ENCODE data around the gene LAMB1.

The LAMB1 gene

GRCh38 chr7:108012499-108013430, 9.8 kb upstream of the LAMB1 start:
- H3K36me3 ChIP-seq (replicated peaks; ENCODE audit: low read depth, low read length), result no peaks in the 10 kb centered on the region
- H3K9ac ChIP-seq (ENCODE audit: low read length), result no peak overlapping the region
- no peak overlapping the region for H2AFZ ChIP-seq (ENCODE audit: low read depth, low read length)
- H3K79me2 ChIP-seq (ENCODE audit: low read length), result no peaks in the 10 kb centered on the region
- H3K9me3 ChIP-seq (ENCODE audit: insufficient read depth, low read length), result no peaks in the 10 kb centered on the region
- no peak for TF ChIP-seq EZH2phosphoT487 (IDR thresholded peaks at IDR 0.05; ENCODE audit: low read depth)
- no peak for TF ChIP-seq CTCF (IDR thresholded peaks at IDR 0.05; ENCODE audit: low read depth, low read length)
- no peaks in the 10 kb centered on the region for H3K27me3 ChIP-seq (ENCODE audit: low read depth, low read length)
- no peaks in the 10 kb centered on the region for H4K20me1 ChIP-seq (ENCODE audit: insufficient read depth, low read length)
- H3K4me1 ChIP-seq (ENCODE audit: low read length), result peaks cover 14% of the 10 kb centered on the region
- no peak overlapping the region for H3K4me2 ChIP-seq (ENCODE audit: low read length)
- no peak overlapping the region for H3K27ac ChIP-seq (ENCODE audit: low read length)
- no peak overlapping the region for H3K4me3 ChIP-seq (ENCODE audit: low read length)

- peaks cover 14% of the 10 kb centered on the region for H3K4me1 ChIP-seq (ENCODE audit: low read length)
- H3K27me3 ChIP-seq (ENCODE audit: low read depth, low read length), result no peaks in the 10 kb centered on the region
- no peaks in the 10 kb centered on the region for H3K36me3 ChIP-seq (replicated peaks; ENCODE audit: low read depth, low read length)
- TF ChIP-seq EZH2phosphoT487 (IDR thresholded peaks at IDR 0.05; ENCODE audit: low read depth), result no peak
- TF ChIP-seq CTCF (IDR thresholded peaks at IDR 0.05; ENCODE audit: low read depth, low read length), result no peak
- 0 out of 2 replicates have a peak overlapping the region, but pooled peaks have one; percentile 14 for H2AFZ ChIP-seq (ENCODE audit: low read depth, low read length)
- no peak overlapping the region for H3K27ac ChIP-seq (ENCODE audit: low read length)
- peak overlapping the region; percentile 44 for H3K4me2 ChIP-seq (ENCODE audit: low read length)
- no peaks in the 10 kb centered on the region for H3K9me3 ChIP-seq (ENCODE audit: insufficient read depth, low read length)
- no peaks in the 10 kb centered on the region for H3K79me2 ChIP-seq (ENCODE audit: low read length)
- no peak overlapping the region for H3K9ac ChIP-seq (ENCODE audit: low read length)
- H3K4me3 ChIP-seq (ENCODE audit: low read length), result no peak overlapping the region
- H4K20me1 ChIP-seq (ENCODE audit: insufficient read depth, low read length), result no peaks in the 10 kb centered on the region
These were observed 7.4 kb upstream of the LAMB1 start for GRCh38 chr7:108010377-108010776.

- no peaks in the 10 kb centered on the region for H4K20me1 ChIP-seq (ENCODE audit: insufficient read depth, low read length)
- TF ChIP-seq EZH2phosphoT487 (IDR thresholded peaks at IDR 0.05; ENCODE audit: low read depth) (no peak), CTCF (IDR thresholded peaks at IDR 0.05; ENCODE audit: low read depth, low read length) (no peak)
- H3K4me3 ChIP-seq (ENCODE audit: low read length), result no peak overlapping the region
- H3K4me2 ChIP-seq (ENCODE audit: low read length), result peak overlapping the region; percentile 44; the same call in 1 of the 2 replicates
- no peak overlapping the region for H2AFZ ChIP-seq (ENCODE audit: low read depth, low read length)
- no peaks in the 10 kb centered on the region for H3K79me2 ChIP-seq (ENCODE audit: low read length)
- peaks cover 14% of the 10 kb centered on the region for H3K4me1 ChIP-seq (ENCODE audit: low read length)
- H3K27ac ChIP-seq (ENCODE audit: low read length), result no peak overlapping the region
- H3K36me3 ChIP-seq (replicated peaks; ENCODE audit: low read depth, low read length), result no peaks in the 10 kb centered on the region
- H3K9me3 ChIP-seq (ENCODE audit: insufficient read depth, low read length), result no peaks in the 10 kb centered on the region
- no peak overlapping the region for H3K9ac ChIP-seq (ENCODE audit: low read length)
- H3K27me3 ChIP-seq (ENCODE audit: low read depth, low read length), result no peaks in the 10 kb centered on the region
These were observed 6.9 kb upstream of the LAMB1 start for GRCh38 chr7:108009873-108010272.

GRCh38 chr7:108008827-108009226, 5.9 kb upstream of the LAMB1 start:
- Histone ChIP-seq H3K9me3 (ENCODE audit: insufficient read depth, low read length) (no peaks in the 10 kb centered on the region), H2AFZ (ENCODE audit: low read depth, low read length) (no peak overlapping the region), H3K9ac (ENCODE audit: low read length) (no peak overlapping the region), H3K4me3 (ENCODE audit: low read length) (no peak overlapping the region), H3K36me3 (replicated peaks; ENCODE audit: low read depth, low read length) (no peaks in the 10 kb centered on the region), H4K20me1 (ENCODE audit: insufficient read depth, low read length) (no peaks in the 10 kb centered on the region), H3K4me1 (ENCODE audit: low read length) (peaks cover 14% of the 10 kb centered on the region), H3K4me2 (ENCODE audit: low read length) (no peak overlapping the region), H3K79me2 (ENCODE audit: low read length) (no peaks in the 10 kb centered on the region), H3K27me3 (ENCODE audit: low read depth, low read length) (no peaks in the 10 kb centered on the region), H3K27ac (ENCODE audit: low read length) (no peak overlapping the region)
- TF ChIP-seq CTCF (IDR thresholded peaks at IDR 0.05; ENCODE audit: low read depth, low read length), result no peak
- no peak for TF ChIP-seq EZH2phosphoT487 (IDR thresholded peaks at IDR 0.05; ENCODE audit: low read depth)

Measured in OCI-LY3 (cell line).